Aorta (tissue), 5 donors: Measurements from ENCODE around the gene DOHH. TPM values are rescaled to one million over a fixed set of nuclear protein-coding genes. Genes with fewer than 3 reads are reported as not detected.
A peak's percentile ranks its signal among the peaks of the same experiment; 100 is the strongest.

Source experiments
- ATAC-seq: fragments of 200-7000 bp; cut with Tn5 transposase; one replicate; pipeline ENCODE4 v1.9.1; 2022; ENCODE audit warnings: moderate library complexity; ENCODE audit not compliant: low FRiP score
- DNase-seq, 2 donors: peaks; one replicate each; pipeline ENCODE4 v3.0.0-alpha.2; 2020
- H3K27ac ChIP-seq, 2 donors: one replicate each; pipeline ENCODE4 v1.5.1; 2013; ENCODE audit warnings: low read length in 2 of 2, mild to moderate bottlenecking in 2 of 2, moderate library complexity in 2 of 2, control low read depth in 1 of 2, inconsistent platforms in 1 of 2, low read depth in 1 of 2
- H3K27me3 ChIP-seq, 2 donors: one replicate each; pipeline ENCODE4 v1.6.1; 2013; ENCODE audit warnings: control low read depth in 1 of 2, low read length in 1 of 2, mild to moderate bottlenecking in 1 of 2, moderate library complexity in 1 of 2; ENCODE audit not compliant: insufficient read depth in 2 of 2, control insufficient read depth in 1 of 2
- H3K36me3 ChIP-seq, 2 donors: one replicate each; pipeline ENCODE4 v1.6.1; 2013; ENCODE audit warnings: control low read depth in 1 of 2, low read length in 1 of 2, mild to moderate bottlenecking in 1 of 2; ENCODE audit not compliant: insufficient read depth in 2 of 2, control insufficient read depth in 1 of 2
- H3K4me1 ChIP-seq, 2 donors: one replicate each; pipeline ENCODE4 v1.6.1; 2013; ENCODE audit warnings: low read length in 2 of 2, control low read depth in 1 of 2, mild to moderate bottlenecking in 1 of 2, moderate library complexity in 1 of 2; ENCODE audit not compliant: insufficient read depth in 2 of 2, control insufficient read depth in 1 of 2
- H3K4me3 ChIP-seq, 2 donors: one replicate each; pipeline ENCODE4 v1.5.1; 2013; ENCODE audit warnings: low read length in 2 of 2, control low read depth in 1 of 2, mild to moderate bottlenecking in 1 of 2
- H3K9me3 ChIP-seq: one replicate; pipeline ENCODE4 v1.6.1; 2013; ENCODE audit warnings: mild to moderate bottlenecking, low read length; ENCODE audit not compliant: control insufficient read depth
- WGBS, 2 donors: extraction: QIAGEN DNeasy Blood & Tissue Kit; methylation state at CpG; one replicate each; pipeline ENCODE4 v1.1.7; 2013; 5-methylcytosine and 5-hydroxymethylcytosine counted together
- intact Hi-C, 2 donors: fragments of 100-400 bp; cut with DNase I; formaldehyde crosslinking; loops; one replicate each; pipeline versions ENCODE4 v1.14.2 to v1.15.0; 2022
- polyA plus RNA-seq, 2 donors: library from polyadenylated mRNA; stranded (reverse); fragments of 200-250 nt; gene quantifications; one replicate each; pipeline ENCODE4 v1.2.3, GENCODE V29; 2013
- total RNA-seq, 2 donors: library from RNA; stranded (reverse); fragmentation: NEBNext Ultra II Directional; extraction: Animal tissue kit (Norgen Biotek cat#: 25700); gene quantifications; one replicate each; pipeline ENCODE4 v1.2.1, GENCODE V29; 2021
- donor health status: healthy with polysubstance abuse.
- donor health status: Bipolar disorder and iron deficiency.
- donor health status: DM: no; HTN: no; CAD: no.
- donor health status: DM: no; HTN: no; CAD: no.
- donor health status: DM: yes; HTN: yes; CAD: no.

DOHH gene
- total and polyA plus RNA-seq, 4 donors, result 6.1 to 11.5 (median 7.4) TPM

DNA sequence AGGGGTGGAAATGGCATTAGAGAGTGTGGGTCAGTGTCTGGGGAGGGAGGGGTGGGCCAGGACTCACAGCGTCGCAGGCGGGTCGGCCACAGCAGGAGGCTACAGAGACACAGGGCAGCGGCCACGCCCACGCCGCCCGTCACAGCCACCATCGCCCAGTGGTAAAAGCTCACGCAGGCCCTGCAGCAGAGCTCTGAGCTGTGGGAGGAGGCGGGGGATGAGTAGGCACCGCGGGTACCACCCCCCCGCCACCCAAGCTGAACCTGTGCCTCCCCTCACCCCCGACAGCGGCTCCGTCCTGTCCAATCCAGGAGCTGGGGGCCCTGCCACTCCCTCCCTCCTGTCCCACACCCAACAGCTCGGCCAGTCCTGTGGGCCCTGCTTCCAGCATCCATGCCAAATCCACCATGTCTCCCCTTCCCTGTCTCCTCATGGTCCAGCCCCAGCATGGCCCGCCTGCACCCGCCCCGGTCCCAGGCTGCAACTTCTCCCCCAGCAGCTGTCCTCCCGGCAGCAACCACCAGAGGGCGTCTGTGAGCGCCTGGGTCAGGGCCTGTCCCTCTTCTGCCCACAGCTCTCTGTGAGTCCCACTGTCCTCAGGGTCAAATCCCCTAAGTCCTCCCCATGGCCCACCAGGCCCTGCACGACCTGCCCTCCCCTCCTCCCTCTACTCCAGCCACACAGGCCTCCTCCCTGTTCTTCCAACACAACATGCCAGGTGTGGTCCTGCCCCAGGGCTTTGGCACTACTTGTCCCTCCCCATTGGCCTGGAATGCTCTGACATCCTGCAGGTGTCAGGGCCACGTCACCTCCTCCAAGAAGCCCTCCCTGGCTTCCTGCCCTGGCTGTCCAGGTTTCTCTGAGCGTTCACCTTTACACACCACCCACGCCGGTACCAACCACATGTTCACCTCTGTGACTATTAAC lies 44.5 kb upstream of the DOHH start:
- H3K27ac ChIP-seq, result no peak overlapping the region
- peak; percentile 81 to 95 for DNase-seq
- intact Hi-C loops, result loop anchor here (1.0 to 5.0 kb wide), 3 partner anchors 74 to 162 kb away; partner anchors contain the start of gene TJP3 (in 1 of the 2)

DNA sequence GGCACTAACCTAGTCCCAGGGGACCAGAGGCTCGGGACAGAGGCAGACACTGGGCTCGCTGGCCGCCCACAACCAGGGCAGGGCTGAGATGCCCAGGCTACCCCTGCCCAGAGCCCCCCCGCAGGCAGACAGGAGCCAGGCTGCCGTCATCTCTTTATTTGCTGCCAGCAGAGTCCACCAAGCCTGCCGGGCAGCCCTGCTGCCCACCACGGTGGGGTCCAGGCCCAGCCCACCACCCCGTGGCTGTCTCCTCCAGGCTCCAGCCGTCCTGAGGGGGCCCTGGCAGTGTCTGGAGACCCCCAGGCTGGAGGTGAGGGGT lies 43.5 kb upstream of the DOHH start:
- Histone ChIP-seq H3K36me3 (no peaks in the 10 kb centered on the region), H3K27me3 (no peaks in the 10 kb centered on the region), H3K4me1 (no peaks in the 10 kb centered on the region), H3K27ac (no peak overlapping the region), H3K4me3 (no peak overlapping the region), H3K9me3 (no peaks in the 10 kb centered on the region)
- 70 to 74% methylated on average over 9 of the region's 9 CpGs for WGBS, 2 donors
- ATAC-seq, result no peak
- intact Hi-C loops, result loop anchor here (2.0 kb wide), 1 partner anchor 75 kb away; no protein-coding TSS in a partner anchor
- DNase-seq, result no peak

More for the DNA sequence above, 44.5 kb upstream of the DOHH start:
- Histone ChIP-seq H3K9me3 (no peaks in the 10 kb centered on the region), H3K4me1 (no peaks in the 10 kb centered on the region), H3K27me3 (no peaks in the 10 kb centered on the region), H3K36me3 (no peaks in the 10 kb centered on the region), H3K4me3 (no peak overlapping the region)
- ATAC-seq, result peak; percentile 76
- 51 to 59% methylated on average over 24 to 30 of the region's 30 CpGs for WGBS, 2 donors

DNA sequence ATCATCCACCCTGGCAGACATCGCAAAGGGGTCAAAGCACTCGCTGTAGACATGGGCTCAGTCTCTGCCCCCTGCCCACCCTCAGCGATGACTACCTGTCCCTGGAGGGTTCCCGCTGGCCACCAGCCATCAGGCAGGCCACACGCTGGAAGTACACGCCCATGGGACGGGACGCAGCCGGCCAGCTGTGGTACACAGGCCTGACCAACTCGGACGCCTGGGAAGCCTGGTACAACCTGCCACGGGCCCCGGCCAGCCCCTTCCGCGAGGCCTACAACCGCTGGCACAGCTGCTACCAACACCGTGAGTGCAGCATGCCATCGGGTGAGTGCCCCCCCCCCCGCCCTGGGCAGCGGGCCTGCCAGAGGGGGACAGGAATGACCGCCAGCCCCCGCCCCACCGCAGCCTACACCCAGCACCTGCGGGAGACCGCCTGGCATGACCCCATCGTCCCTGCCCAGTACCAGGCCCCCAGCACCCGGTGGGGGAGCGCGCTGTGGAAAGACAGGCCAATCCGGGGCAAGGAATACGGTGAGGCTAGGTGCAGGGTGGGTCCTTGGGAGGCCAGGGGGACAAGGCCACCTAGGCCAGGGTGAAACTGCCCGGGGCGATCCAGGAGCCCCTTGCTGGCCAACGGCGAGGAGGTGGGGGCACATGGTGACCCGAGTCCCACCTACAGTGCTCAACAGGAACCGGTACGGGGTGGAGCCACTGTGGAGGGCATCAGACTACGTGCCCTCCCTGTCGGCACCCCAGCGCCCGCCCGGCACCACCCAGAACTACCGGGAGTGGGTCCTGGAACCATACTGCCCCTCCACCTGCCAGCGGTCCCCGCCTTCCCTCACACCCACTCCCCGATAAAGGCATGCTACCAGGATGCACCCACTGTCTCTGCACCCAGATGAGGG lies 42.9 kb upstream of the DOHH start:
- WGBS, 2 donors, result 54 to 56% methylated on average over 39 to 47 of the region's 47 CpGs
- no peaks in the 10 kb centered on the region for H3K36me3 ChIP-seq
- no peaks in the 10 kb centered on the region for H3K4me1 ChIP-seq
- H3K27me3 ChIP-seq, result no peaks in the 10 kb centered on the region
- no peak overlapping the region for H3K4me3 ChIP-seq
- H3K9me3 ChIP-seq, result no peaks in the 10 kb centered on the region
- intact Hi-C loops, result loop anchor here (2.0 kb wide), 1 partner anchor 75 kb away; no protein-coding TSS in a partner anchor
- DNase-seq (peak; percentile 73 to 92), ATAC-seq (peak; percentile 30)
- H3K27ac ChIP-seq, result no peak overlapping the region

DNA sequence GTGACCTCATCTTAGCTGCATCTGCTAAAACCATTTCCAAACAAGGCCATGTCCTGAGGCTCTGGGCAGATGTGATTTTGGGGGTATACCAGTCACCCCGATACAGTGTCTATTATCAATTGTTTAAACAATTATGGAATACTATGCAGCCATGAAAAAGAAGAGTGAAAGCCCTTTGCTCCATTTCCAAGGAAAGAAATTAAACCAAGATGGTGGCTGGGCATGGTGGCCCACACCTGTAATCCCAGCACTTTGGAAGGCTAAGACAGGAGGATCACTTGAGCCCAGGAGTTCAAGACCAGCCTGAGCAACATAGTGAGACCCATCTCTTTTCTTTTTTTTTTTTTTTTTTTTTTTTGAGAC lies 39.3 kb upstream of the DOHH start:
- Histone ChIP-seq H3K27ac (no peak overlapping the region), H3K36me3 (no peaks in the 10 kb centered on the region)

DNA sequence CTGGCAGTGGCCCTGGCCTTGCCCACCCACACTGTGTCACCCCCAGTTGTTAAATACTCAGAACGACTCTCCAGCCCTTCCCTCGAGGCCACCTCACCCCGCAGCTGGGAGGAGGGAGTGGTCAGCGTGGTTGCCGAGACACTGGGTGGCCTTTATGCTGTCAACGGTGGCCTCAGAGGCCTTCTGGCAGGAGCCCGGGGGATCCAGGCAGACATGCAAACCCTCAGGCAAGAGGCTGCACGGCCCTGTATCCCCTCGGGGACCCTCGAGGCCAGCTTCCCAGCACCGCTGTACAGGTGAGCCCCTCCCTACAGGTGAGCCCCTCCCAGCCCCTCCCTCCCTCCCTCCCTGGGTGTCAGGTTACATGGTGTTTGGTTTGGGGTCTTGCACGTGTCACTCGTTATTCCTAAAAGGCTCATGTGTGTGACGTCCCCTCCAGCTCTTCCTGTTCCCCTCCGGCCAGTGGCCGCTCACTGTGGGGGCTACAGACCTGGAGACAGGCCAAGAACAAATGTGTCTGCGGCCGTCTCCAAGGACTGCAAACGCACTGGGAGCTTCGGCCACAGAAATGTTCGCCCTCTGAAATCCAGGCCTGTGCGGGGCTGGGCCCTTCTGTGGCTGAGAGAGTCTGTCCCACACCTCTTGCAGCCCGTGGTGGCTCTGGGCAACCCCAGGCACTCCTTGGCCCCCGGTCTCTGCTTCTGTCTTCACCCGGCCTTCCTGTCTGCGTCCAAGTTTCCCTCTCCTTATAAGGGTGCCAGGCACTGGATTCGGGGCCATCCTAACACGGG lies 38.7 kb upstream of the DOHH start, which contains the start of gene TEKTIP1:
TEKTIP1 (plus strand) TSS at position 210 of the 791 bp plus-strand sequence; CDS start at position 214, 4 bp downstream.
- no peak for ATAC-seq
- no peaks in the 10 kb centered on the region for H3K9me3 ChIP-seq
- intact Hi-C loops, result no loop called here
- H3K4me1 ChIP-seq, result no peaks in the 10 kb centered on the region
- H3K27ac ChIP-seq, result no peak within 1 kb of the TSS
- no peaks in the 10 kb centered on the region for H3K36me3 ChIP-seq
- H3K4me3 ChIP-seq, result no peak within 1 kb of the TSS
- no peaks in the 10 kb centered on the region for H3K27me3 ChIP-seq
- DNase-seq, result no peak
- WGBS, 2 donors, result 59 to 63% methylated on average over 28 of the region's 28 CpGs

More for the DNA sequence above, 39.3 kb upstream of the DOHH start:
- Histone ChIP-seq H3K27me3 (no peaks in the 10 kb centered on the region), H3K4me3 (no peak overlapping the region), H3K4me1 (no peaks in the 10 kb centered on the region), H3K9me3 (no peaks in the 10 kb centered on the region)
- no peak for DNase-seq
- intact Hi-C loops, result no loop called here
- WGBS, 2 donors, result 95 to 96% methylated on average over 1 of the region's 1 CpG
- no peak for ATAC-seq

DNA sequence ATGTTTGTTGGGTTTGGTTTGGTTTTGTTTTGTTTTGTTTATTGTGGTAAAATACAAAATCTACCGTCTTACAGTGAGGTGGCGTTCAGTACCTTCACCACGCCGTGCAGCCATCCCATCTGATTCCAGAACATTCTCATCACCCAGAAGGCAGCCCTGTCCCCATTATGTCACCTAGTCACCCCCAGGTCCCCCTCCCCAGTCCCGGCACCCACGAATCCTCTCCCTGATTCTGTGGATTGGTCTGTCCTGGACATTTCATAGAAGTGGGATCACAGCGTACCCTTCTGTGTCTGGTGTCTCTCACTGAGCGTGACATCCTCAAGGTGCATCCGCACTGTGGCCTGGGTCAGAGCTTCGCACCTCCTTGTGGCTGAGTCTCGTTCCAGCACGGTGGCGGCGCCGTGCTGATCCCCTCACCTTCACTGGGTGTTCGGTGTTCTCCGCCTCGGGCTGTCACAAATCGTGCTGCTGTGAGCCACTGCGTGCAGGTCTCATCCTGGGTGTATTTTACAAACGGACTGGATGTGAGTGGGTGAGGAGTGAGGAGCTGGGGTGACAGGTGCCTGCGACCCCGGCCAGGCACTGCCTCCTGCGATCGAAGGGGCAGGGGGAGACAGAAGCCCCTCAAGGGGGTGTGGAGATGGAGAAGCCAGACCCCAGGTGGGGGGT lies 37.9 kb upstream of the DOHH start:
- 75 to 82% methylated on average over 24 to 25 of the region's 25 CpGs for WGBS, 2 donors
- Histone ChIP-seq H3K27me3 (no peaks in the 10 kb centered on the region), H3K4me3 (no peak overlapping the region), H3K27ac (no peak overlapping the region), H3K9me3 (no peaks in the 10 kb centered on the region), H3K4me1 (no peaks in the 10 kb centered on the region), H3K36me3 (no peaks in the 10 kb centered on the region)
- intact Hi-C loops, result no loop called here
- no peak for ATAC-seq
- no peak for DNase-seq

DNA sequence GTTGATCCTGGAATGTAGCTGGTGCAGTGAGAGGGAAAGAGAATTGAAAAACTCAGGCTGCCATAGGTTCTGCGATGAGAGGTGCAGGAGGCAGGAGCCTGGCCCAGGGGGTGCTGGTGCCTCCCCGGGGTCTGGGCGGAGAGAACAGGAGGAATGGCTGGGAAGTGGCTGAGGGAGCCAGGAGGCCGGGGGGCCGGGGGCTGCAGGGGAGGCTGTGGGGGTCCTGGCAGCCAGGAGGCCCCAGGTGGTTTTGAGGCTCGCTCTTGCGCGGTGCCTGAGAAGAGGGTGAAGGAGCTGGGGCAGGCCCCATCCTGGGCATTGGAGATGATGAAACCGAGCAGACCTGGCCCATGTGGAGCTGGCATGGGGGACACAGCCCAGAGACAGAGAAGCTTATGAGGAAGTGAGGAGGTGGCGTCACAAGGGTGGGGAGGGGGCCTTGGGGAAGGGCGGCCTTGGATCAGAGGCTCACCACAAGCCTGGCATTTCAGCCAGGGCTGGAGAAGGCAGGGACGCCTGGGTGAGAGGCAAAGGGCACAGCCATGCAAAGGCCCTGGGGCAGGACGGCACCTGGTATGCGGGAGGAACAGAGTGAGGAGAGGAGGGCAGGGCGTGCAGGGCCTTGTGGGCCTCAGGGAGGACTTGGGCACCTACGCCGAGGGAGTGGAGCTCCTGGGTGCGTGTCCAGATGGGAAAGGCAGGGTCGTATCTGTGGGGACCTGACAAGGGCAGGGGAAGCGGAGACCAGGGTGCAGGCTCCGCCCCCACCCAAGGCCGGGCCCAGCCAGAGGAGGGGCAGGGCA lies 37.2 kb upstream of the DOHH start:
- no peaks in the 10 kb centered on the region for H3K4me1 ChIP-seq
- H3K27ac ChIP-seq, result no peak overlapping the region
- H3K27me3 ChIP-seq, result no peaks in the 10 kb centered on the region
- intact Hi-C loops, result no loop called here
- H3K9me3 ChIP-seq, result no peaks in the 10 kb centered on the region
- DNase-seq, result no peak
- WGBS, 2 donors, result 83 to 85% methylated on average over 20 to 22 of the region's 22 CpGs
- ATAC-seq, result no peak
- no peaks in the 10 kb centered on the region for H3K36me3 ChIP-seq
- no peak overlapping the region for H3K4me3 ChIP-seq
